GF-D8 (cell line): ENCODE measurements around the gene PROX2.

Experiments used
- DNase-seq: peaks from one replicate; lab custom pipeline; 2025; lab: John Stamatoyannopoulos, UW

Gene PROX2

DNA sequence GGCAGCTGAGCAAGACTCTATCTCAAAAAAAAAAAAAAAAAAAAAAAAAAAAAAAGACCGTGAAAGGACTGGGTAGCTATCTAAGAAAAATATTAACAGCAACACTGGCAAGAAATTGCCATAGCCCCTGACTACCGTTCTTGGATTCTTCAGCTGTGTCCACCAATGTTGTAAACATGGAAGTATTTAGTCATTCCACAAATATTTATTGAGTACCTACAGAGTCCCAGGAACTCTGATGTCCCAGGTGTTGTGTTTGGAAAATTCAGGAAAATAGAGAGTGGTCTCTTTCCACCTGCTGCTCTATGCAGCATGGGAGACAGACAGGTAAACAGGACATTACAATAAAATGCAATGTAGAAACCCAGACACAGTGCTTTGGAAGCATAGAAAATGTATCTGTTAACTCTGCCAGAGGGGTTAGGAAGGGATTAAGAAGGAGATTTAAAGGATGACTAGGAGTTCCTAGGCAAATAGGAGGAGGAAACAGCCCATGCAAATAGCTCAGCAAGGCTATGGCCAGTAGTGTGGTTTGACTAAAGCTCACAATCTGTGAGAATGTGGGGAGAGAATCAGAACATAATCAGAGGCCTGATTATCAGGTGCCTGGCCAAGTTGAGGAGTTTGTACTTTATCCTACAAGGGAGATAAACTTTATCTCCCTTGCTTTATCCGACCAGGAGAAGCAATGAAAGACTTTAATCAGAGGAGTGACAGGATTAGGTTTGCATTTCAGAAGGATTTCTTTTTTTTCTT, 3.7 kb upstream of the PROX2 start:
- DNase-seq: no peak

DNA sequence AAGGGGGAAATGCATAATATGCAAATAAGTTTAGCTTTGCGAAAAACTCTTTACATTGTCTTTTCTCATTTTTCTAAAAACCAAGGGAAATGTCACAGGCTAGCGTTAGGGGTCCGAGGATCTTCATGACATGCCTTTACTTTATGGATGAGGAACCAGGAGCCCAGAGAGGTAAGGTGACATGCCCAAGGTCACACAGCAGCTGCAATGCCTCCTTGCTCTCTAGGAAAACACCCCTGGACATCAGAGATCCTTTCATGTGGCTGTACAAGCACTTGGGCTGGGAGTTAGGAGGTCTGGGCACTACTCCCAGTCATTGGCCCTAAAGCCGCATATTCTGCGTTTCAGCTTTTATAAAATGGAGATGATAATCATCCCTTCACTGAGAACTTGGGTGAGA, 741 bp downstream of the PROX2 start:
- DNase-seq: no peak

DNA sequence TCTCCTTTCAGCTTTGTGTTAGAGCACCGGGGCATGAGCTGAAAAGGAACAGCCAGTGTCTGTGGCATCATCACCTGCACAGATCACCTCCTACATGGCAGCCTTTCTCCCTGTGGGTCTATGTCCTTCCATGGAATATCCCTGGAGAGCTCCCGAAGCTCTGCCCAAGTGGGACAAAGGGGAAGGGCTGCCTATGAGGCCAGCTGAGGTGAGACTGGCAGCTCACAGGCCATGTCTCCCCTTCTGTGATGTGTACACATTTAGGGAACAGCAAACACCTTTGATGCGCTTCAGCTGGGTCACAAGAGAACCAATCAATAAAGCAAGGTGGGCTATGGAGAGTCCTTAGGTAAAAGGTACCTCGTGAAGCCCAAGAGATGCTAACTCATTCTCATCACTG, 4.1 kb downstream of the PROX2 start:
- DNase-seq: no peak

DNA sequence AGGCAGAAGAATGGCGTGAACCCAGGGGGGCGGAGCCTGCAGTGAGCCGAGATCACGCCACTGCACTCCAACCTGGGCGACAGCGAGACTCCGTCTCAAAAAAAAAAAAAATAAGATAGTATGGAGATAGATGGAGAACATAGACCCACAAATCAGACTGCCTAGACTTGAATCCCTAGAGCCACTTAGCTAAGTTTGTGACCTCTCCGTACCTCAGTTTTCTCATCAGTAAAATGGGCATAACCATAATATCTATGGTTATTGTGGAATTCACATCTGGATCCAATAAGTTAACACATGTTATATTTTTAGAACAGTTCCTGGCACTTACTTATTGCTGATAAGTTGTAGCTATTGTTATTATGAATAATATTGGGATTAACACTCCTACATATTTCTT, 7.2 kb downstream of the PROX2 start:
- no peak for DNase-seq

DNA sequence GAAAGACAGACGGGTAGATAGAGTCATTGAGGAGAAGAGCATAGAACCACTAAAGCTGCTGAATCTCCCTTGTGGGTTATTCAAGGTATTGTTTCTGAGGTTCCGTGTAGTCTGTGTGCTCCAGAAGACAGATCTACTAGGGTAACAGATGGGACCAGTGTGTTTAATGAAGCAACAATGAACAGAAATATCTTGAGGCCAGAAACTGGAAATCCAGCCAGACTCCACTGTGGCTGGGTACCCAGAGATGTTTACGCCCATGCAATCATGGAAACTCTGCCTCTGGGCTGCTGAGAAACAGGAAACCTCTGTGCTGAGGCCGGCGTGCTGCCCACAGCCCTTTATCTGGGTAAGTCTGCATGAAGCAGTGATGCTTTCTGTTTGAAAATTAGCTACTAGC, 8.3 kb downstream of the PROX2 start:
- no peak for DNase-seq

DNA sequence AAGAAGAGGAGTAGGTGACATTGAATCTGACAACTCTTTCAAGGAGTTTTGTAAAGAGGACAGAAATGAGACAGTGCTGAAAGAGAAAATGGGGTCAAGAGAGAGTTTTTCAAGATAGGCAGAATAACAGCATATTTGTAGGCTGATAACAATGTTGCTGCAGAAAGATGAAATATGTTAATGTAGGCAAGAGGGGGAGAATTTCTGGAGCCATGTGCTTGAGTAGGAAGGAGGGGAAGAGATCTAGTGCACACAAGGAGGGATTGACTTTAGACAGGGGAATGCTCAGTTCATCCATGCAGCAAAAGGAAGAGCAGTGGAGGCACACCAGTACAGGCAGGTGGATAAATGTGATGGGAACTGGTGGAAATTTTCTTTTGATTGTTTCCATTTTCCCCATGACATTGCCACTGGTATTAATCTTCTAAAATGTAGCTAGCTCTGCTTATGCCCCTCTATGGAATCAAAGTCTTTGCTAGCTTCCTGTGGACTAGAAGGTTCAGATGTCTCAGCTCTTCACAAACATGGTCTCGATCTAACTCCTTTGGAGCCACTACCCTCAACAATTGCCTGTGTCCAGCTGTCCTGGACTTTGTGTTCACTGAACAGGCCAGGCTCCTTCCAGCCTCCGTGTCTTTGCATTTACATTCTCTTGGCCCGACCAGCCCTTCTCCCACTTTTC, 9.1 kb downstream of the PROX2 start:
- no peak for DNase-seq

DNA sequence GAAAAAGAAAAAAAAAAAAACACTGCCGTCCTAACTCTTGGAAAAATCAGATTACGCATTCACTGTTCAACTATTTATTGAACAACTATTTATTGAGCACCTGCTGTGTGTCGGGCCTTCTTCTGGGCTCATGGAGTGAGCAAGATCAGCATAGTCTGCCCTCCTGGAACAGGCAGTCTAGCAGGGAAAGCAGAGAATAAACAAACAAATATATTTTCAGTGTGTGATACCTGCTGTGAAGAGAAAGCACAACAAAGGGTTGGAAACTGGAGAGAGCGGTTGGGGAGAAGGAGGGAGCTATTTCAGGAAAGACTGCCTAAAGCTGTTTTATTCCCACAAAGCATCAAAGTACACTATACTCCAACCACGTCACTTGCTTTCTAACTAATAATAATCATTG, 10.8 kb downstream of the PROX2 start:
- DNase-seq: no peak

DNA sequence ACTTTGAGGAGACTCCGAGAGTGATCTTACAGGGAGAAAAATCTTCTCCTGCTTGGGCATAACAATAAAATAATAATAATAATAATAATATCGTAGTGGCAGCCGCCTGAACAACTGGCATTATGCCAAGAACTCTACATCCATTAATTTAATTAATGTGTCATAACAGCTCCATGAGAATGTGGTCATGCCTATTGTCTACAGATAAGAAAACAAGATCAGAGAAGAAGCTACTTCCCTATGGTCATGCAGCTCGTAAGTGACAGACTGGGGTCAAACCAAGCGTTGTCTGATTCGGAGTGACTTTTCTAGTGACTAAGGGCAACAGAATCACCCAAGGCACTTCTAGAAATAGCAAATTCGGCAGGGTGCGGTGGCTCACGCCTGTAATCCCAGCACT, 11.7 kb downstream of the PROX2 start:
- no peak for DNase-seq

DNA sequence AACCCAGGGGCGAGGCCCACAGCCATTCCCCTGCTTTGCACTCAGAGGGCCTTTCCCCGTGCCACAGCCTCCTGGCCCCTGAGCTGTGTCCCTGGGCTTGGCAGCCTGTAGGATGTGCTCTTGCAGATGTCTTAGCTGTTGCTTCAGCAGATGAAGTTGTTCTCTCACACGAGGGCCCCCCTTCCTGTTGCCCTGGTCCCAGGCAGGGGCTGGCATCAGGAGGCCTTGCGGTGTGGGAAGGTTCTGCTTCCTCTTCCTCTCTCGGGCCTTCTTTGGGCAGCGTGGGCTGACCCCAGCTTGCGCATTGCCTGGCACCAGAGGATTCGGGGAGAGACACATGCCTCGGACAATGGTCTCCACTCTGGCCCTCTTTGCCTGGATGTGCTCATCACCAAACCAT, 12.7 kb downstream of the PROX2 start:
- DNase-seq: no peak

DNA sequence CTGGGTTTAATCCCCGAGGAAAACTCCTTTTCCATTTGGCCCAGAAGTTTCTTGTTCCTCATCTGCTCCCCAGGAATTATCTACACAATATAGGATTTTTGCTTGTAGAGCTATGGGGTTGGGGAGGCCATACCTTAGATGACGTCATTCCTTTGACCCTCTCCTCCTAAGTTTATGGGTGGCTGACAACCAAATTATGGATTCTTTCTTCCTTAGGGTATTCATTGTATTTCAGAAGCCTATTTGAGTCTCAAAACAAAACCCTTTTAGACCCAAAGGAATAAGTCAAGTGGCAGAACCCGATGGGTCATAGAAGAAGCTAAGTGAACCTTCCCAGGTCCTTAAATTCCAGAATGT, 14.2 kb downstream of the PROX2 start:
- DNase-seq: no peak

DNA sequence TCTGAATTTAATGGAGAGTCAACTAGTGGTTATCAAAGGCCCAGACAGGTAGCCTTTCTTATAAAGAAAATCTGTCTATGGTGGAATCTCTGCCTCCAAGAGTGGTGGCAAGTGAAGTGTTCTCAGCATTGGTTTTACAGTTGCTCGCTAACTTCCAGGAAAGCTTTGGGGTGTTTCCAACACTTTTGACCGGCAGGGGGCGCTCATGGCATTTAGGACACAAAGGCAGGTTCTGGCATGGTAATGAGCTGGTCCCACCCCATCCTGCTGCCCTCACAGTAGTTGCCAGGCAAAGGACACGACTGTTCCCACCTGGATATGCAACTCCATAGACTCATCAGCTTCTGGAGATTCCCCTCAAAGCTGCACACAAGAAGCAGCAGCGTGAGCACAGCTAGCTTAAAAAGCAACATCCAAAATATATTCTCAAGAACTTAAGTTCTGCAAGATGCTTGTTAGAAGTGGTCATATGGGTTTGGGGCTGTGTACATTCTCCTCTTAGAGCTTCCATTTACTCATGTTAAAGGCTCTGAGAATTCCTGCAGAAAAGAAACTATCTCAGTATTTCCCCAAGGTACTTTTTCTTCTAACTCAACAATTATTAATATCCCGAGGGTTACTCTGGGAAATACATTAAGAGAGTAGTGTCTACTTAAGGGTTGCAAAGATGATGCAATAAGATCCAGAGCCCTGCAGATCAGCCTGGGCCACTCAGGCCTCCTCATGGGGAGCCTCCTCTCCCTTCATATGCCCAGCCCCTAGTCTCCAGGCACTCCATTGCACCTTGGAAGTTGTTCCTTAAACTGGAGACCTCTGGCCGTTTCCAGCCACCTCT, 14.8 kb downstream of the PROX2 start:
- no peak for DNase-seq

DNA sequence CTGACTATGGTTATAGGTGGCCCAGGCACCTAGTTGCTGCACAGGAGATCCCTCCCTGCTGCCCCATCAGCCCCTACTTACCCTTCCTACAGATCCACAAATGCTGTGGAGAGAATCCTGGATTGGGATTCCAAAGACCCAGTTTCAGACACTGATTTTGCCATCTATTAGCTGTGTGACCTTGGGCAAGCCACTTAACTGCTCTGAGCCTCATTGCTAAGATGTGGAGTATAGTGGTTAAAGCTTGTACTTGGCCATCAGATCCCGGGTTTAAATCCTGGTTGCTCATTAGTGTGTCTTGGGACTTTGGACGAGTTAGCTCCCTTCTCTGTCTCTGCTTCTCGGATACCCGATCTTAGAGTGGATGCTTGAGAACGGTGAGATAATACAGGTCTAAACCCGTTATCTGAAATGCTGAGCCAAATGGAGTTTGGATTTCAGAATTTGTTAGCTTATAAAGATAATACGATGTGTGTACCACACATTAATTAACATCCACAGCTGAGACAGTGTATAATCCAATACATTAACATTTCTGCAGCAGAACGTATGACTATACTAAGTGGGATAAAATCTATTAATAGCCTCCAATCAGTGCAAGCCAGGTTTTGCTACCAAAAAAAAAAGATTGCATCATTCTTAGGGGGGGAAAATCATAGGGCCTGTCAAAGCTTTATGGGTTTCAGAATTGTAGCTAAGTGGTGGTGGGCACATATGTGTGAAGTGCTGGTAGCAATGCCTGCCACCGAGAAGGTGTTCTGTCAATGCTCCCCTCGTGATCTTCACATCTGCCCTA, 16.0 kb downstream of the PROX2 start:
- no peak for DNase-seq

DNA sequence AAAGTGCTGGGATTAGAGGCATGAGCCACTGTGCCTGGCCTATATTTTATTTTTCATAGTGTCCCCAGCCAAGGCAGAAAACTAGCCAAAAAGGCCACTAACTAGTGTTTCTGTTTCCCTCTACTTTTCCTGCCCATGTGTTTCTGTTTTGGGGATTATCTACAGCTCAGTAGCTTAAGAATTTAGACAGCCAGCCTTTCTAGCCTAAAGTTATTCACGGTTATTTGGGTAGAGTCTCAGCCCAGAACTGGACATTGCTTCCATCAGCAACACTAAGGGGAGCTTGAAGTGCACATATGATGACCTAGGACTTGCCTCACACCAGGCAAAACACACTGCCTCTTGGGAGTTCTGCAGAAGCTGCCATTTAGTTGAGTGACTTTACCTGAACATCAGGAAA, 17.9 kb downstream of the PROX2 start:
- no peak for DNase-seq

DNA sequence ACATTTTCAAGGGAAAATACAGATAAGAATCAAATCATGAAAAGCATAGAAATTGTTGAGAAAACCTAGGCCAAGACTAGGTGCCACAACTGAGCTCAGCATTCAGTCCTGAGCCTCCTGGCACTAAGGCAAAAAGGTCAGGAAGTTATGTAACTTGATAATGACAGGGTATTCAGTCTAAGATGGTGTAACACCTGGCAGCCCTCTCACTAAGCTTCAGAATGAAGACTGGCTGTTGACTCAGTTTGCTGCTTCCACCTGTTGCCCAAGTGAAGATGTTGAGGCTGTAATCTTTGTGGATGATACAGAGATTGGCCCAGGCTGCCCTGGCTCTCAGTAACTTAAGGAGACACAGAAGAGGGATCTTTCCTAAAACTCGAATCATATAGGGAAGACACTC, 19.6 kb downstream of the PROX2 start:
- no peak for DNase-seq

DNA sequence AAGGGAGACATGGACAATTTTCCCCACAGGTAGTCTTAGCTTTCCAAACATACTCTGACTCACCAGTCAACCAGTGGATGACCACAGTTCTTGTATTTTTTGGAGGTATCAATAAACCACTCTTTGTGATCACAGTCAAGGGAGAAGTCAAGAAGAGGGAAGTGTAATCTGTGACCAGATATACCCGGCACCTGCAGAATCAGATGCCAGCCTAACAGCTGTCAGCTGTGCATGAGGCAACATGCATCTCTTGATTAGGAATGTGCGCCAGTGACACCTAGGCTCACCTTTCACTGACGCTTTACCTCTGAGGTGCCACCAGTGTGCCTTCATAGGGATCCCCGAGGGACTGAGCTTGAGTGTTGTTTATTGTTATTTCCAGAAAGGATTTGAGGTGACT, 20.0 kb downstream of the PROX2 start:
- no peak for DNase-seq

DNA sequence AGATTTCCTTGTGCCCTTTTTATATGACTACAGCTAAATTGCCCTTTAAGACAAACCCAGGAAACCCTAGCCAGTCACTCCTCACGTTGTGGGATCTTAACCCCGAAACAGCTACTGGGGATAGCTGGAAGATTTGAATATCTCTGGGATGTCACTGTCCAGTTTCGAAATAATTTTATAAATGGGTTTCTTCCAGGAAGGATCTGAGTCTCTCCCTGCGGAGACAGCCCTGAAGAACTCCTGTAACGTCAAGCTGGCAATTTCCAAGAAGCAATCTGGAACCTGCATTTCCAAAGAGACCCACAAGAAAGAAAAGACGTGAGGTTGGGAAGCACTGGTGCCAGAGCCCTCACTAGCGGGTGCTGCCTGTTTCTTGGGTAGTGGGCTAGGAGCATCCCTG, 20.9 kb downstream of the PROX2 start:
- no peak for DNase-seq

DNA sequence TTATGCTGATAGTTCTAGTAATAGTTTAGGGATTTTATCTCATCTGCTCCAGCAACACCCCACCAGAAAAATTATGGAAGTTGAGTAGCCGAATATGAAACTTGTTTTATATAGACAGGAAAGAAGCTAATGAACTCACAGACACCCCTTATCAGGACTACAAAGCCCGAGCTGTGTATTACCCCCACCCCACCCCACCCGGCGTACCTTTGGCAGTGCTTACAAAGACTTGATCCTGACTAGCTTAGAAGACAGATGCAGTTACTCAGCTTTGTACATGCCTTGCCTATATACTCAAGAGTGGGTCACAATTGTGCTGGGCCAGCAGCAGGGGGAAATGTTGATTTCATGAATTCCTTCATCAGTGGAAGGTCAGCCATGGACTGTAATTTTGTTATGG, 22.4 kb downstream of the PROX2 start:
- no peak for DNase-seq

DNA sequence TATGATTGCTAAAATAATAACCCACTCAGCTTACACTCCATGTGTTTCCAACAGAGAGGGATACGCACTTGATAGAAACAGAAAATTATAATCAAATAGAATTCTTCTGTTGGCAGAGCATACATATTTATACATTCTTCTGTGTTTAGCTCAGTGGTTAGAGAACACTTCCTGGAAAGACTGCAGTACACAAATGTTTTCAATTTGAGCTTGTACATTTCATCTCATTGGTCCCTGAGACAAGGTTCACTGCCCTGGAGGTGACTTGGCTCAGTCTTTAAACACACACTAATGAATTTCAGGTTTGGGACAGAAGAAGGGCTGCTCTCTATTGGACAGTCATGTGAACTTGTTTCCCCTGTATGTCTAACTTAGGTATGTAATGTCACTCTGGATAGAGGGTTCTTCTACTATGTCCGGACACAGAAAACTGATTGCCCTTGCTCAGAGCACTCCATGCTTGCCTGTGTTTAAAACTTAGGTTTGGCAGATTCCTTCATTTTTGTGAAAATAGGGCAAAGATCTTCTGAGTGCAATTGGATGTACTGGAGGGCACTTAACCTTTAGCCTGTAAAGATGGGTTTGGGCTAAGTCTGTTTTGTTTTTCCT, 22.9 kb downstream of the PROX2 start:
- DNase-seq: no peak

DNA sequence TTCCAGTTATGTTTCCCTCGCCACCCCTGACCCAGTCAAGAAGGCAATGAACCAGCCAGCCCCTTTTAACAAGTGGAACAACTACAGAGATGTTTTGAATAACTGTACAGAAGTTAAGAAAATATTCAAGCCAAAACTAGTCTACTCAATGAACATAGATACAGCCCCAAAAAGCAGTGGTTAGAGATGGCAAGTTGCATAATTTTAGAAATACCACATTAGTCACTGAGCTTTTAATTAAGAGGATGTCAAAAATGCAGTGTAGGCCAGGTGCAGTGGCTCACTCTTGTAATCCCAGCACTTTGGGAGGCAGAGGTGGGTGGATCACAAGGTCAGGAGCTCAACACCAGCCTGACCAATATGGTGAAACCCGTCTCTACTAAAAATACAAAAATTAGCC, 27.2 kb downstream of the PROX2 start:
- DNase-seq: no peak

DNA sequence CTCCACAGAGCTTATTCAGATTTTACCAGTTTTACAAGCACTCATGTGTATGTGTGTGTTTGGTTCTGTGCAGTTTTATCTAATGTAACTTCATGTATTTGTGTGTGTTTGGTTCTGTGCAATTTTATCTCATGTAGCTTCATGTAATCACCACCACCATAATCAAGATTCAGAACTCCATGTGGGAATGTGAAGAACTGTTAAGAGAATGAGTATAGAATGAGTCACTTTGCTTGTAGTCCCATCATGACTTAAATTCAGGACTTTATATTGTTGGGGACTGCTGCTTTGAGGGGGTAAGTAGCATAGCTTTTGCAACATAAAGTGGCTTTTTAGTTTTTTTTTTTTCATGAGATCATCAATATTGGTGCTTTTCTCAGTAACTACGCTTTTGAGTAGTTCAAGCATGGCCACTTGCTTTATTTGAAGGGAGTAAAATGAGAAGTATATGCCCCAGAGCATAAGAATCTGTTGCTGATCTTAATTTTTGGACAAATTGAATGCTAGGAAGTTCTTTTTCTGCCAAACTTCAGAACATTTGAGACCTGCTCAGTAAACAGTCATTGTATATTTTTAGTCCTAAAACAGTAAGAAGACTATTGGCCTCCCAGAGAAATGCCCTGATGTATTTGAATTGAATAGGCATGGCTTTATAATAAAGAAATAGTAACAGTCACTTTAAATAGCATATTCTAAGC, 28.8 kb downstream of the PROX2 start:
- no peak for DNase-seq

DNA sequence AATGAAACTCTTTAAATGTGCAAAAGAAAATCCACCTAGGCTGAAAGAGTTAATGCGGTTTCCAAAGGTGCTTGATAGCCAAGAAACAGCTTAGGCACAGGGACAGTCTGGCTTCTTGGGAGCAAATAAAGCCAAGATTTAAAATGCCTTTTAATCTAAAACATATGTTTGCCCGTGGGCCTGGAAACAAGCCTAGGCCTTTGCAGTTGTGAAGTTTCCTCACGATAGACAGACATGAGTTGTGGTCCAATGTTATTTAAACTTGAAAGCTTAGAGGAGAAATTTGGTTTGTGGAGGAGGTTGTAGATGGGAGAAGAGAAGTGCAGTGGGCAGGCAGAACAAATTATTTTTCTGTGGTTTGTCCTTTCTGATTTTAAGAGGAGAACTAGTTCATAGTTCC, 29.8 kb downstream of the PROX2 start:
- DNase-seq: no peak
